ENCODE results near the gene CASP2.

The CASP2 gene

DNA sequence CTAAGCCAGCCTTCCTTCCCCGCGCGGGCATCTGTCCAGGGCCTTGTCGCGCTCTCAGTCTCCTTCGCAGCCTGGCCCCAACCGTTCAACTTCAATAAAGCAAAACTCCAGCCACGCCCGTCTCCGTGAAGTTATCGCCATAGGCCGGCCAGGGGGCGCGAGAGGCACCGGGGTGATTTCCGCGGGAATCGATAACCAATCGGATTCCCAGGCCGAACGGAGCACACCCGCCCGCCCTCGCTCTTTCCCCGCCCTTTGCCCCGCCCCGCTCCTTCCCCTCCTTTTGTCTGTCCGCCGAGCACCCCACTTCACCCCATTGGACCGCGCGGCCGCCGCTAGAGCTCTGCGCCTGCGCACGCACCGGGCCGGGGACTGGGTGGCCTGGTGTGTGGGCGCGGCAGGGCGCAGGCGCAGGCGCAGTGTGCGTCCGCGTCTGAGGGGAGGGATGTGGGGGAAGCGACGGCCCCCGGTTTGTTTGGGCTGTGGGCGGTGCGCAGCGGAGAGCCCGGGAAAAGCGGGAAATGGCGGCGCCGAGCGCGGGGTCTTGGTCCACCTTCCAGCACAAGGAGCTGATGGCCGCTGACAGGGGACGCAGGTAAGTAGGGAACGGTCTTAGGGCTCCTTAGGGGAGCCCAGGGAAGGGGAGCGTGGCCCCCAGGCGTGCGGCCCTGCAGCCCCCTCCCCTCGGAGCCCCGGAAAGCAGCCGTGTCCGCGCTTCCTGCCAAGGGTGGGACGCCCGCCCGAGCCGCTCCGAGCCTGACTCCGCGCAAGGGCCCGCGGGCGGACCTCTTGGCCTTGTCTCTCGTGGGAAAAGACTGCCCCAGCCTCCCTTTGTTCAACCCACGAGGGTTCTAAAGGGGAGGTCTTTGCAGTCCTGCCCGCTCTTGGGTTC lies at the start of gene CASP2:
CASP2 (plus strand) TSS at position 417 of the 892 bp plus-strand sequence; CDS start at position 522, 105 bp downstream.
- DNase-seq (ENCODE audit: low read depth, low spot score): peak; percentile 97

DNA sequence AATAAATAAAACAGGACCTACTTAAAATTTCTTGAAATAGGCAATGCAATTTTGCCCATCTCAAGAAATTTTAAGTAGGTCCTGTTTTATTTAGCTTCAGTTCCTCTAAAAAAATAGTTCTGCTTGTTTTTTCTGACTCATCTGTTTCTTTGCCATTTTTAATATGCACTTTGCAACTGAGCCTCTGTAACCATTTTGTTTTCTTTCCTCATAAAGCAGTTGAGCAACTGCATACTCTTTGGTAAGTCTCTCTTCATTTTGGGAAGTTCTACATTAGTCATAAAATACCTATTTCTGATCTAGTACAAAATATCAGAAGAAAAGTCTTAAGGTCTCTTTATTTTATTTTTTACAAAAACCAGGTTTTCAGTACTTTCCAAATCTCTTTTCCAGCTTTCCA lies 48.3 kb upstream of the CASP2 start:
- DNase-seq (ENCODE audit: low read depth, low spot score): no peak

DNA sequence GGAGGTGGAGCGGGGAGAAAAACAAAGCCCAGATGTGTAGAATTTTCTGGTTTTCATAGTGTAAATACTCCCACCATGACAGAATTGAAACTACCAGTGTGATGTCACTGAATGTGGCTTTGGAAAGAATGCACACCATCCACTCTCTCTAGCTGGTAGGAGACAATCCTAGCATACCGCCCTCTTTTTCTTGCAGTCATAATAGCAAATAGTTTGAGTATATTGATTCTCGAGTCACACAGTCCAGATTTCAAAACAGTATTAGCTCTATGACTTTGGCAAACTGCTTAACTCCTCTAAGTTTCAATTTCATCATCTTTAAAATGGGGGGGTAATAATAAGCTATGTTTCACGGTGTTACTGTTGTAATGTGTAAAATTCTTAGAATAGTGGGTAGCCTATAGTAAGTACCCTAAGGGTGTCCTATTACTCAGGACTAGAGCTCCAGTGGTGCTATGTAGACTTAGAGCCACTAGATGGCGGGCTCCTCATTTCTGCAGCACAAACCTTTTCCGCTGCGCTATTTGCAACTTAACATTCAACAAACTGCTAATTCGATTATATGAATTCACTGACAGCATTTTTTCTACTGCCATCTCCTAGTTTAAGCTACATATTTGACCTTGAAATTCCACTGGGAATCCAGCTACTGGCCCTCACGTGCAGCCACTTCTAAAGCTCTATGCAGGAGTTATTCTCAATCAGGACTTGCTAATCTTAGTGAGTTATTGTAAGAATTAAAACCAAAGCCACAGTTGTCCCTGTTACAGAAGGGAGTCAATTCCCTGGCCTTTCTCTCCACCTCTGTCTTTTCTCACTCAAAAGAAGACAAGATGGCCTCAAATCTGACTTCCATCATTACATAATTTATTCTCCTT lies 47.6 kb upstream of the CASP2 start:
- peak; percentile 45 for DNase-seq (ENCODE audit: low read depth, low spot score)

DNA sequence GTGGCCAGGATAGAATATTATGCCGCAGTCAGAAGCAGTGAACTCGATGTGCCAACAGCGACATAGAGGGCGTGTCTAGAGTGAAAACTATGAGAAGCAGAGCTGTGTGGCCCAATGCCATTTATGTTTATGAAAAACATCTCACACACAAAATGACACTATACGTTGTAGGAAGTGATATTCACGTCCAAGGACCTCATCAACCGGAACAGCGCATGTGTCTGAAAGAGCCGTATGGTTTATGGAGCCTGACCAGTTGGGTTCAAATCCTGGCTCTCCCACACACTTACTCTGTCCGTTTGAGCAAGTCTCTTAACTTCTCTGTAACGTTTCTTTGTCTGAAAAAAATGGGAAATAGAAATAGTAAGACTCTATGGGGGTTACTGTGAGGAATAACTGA lies 45.8 kb upstream of the CASP2 start:
- no peak for DNase-seq (ENCODE audit: low read depth, low spot score)

DNA sequence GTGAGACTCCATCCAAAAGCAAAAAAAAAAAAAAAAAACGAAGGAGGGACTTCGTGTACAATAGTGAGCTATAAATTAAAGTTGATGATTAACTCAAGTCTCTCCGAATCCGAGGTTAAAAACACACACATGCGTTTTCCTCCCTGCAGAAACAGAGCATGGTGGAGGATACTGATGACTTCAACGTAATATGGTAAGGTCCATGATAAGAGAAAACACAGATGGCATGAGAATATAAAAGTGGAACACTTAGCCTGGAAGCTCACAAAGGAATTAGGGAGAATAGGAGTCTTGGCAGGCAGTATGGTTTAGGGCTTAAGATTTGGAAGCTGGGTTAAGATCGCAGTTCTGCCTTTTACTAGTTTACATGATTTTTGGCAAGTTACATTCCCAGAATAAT lies 45.0 kb upstream of the CASP2 start:
- DNase-seq (ENCODE audit: low read depth, low spot score): no peak

DNA sequence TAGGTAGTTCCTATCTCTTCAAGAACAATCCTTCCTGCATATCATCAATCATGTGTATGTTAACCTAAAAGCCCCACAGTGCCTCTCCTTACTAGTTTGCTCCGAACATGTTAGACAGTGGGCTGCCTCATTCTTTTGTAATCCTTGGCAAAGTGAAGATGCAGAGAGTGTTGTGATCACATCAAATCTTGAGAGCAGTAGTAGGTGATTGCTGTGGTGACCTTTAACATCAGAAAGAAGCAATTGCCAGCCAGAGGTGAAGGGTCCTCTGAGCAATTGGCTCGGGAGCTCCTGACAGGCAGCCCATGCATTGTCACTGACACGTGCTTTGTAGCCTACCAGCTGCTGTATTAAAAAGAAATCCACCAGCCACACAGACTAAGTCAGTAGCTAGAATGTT lies 44.5 kb upstream of the CASP2 start:
- DNase-seq (ENCODE audit: low read depth, low spot score): no peak

DNA sequence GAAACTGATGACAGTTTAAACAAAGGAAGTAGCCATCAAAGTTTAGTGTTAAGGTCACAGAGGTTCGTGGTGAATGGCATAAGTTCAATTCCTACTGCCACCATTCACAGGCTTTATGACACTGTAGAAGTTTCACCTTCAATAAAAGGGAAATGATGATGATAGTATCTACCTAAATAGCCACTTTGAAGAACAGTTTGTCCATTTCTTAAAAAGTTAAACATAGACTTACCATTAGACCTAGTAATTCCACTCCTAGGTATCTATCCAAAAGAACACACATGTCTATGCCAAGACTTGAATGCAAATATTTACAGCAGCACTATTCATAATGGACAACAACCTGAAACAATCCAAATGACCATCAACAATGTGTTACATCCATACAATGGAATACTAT lies 43.8 kb upstream of the CASP2 start:
- no peak for DNase-seq (ENCODE audit: low read depth, low spot score)

DNA sequence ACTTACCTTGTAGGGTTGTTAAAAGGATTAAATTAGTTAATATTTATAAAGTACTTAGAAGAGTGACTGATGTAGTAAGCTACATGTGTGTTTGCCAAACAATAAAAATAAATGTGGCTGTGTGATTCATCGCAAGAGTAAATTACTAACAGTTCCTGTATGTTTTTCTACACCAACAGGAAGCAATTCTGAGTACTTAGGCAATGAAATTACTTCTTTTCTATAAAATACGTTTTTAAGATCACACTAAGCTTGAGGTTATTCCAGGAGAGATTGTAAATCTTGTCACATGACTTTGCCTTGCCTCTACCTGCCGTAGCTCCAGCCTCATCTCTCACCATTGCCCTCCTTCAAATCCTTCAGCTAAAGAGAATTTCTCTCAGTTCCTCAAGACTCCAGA lies 43.0 kb upstream of the CASP2 start:
- no peak for DNase-seq (ENCODE audit: low read depth, low spot score)

DNA sequence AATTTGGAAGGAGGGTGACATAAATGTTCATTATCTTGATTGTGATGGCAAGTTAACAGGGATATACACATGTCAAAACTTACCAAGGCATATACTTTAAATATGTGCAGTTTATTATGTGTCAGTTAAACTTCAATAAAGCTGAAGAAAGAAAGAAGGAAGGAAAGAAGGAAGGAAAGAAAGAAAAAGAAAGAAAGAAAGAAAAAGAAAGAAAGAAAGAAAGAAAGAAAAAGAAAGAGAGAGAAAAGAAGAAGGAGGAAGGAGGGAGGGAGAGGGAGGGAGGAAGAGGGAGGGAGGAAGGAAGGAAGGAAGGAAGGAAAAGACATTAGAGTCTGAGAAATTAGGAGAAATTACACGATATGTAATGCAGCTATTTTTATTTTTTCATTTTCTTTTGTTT lies 40.8 kb upstream of the CASP2 start:
- no peak for DNase-seq (ENCODE audit: low read depth, low spot score)

DNA sequence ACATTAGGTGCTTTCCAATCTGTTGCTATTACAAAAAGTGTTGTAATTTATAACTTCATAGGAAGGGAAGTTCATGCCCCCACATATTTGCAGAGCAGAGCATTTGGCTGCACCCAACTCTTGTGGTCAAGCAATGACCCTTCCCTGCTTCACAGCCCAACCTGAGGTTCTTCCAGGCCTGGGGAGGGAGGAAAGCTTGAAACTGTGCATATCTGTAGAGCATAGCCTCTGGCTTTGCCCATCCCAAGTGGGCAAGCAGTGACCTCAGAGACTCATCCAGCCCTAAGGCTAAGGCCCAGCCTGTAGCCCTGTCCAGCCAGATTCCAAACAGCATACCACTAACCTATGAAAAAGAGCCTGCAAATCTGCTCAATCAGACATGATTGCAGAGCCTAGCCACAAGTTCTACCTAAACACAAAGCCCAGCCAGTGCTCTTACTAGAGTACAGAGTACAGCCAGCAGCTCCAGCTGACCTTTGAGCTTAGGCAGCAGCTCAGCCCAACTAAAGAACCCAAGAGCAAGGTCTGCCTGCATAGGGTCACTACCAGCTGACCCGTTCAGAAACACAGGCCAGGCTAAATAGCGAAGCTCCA lies 39.3 kb upstream of the CASP2 start:
- no peak for DNase-seq (ENCODE audit: low read depth, low spot score)

DNA sequence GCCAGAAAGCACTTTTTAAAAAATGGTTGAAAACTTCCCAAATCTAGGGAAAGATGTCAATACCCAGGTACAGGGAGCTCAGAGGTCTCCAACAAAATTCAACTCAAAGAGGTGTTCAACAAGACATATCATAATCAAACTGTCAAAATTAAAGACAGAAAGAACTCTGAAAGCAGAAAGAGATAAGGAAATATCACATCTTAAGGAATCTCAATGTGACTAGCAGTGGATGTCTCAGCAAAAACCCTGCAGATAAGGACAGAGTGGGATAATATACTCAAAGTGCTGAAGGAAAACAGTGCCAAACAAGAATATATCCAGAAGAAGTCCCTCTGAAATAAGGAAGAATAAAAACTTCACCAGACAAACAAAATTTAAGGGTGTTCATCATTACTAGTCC lies 38.0 kb upstream of the CASP2 start:
- DNase-seq (ENCODE audit: low read depth, low spot score): no peak

DNA sequence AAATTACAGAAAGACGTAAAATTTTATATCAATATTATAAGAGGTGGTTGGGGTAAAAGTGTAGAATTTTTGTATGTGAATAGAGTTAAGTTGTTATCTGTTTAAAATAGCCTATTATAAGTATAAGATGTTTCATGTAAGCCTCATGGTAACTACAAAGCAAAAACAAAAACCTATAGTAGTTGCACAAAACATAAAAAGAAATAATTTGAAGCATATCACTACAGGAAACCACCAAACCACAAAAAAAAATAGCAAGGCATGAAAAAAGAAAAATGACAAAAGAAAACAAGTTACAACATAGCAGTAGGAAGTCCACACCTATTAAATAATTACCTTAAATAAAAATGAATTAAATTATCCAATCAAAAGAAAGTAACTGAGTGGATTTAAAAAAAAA lies 37.3 kb upstream of the CASP2 start:
- DNase-seq (ENCODE audit: low read depth, low spot score): no peak

DNA sequence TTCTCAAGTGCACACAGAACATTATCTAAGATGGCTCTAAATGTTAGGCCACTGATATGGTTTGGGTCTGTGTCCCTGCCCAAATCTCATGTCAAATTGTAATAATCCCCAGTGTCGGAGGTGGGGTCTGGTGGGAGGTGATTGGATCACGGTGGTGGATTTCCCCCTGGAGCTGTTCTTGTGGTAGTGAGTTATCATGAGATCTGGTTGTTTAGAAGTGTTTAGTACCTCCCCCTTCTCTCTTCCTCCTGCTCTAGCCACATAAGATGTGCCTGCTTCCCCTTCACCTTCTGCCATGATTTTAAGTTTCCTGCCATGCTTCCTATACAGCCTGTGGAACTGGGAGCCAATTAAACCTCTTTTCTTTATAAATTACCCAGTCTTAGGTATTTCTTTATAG lies 36.1 kb upstream of the CASP2 start:
- no peak for DNase-seq (ENCODE audit: low read depth, low spot score)

DNA sequence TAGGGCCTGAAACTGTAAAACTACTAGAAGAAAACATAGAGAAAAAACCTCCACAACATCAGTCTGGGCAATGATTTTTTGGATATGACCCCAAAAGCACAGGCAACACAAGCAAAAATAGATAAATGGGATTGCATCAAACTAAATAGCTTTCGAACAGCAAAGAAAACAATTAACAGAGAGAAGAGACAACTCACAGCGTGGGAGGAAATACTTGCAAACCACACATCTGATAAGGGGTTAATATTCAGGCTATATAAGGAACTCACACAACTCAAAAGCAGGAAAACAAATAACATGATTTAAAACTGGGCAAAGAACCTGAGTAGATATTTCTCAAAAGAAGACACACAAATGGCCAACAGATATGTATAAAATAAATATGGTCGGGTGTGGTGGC lies 32.6 kb upstream of the CASP2 start:
- no peak for DNase-seq (ENCODE audit: low read depth, low spot score)

DNA sequence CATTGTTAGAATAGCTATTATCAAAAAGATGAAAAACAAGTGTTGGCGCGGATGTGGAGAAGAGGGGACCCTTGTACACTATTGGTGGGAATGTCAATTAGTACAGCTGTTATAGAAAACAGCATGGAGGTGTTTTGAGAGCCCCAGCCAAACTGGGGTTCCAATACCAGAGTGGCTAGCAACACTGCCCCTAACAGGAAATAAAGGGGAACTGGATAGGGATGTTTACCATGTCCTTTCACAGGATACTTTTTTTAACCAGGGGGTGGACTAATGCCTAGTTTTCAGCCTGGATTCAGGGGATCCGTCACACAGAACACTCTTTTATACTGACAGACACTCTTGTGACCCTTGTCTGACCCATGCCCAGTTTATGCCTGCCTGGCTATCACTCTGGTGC lies 31.8 kb upstream of the CASP2 start:
- DNase-seq (ENCODE audit: low read depth, low spot score): no peak

DNA sequence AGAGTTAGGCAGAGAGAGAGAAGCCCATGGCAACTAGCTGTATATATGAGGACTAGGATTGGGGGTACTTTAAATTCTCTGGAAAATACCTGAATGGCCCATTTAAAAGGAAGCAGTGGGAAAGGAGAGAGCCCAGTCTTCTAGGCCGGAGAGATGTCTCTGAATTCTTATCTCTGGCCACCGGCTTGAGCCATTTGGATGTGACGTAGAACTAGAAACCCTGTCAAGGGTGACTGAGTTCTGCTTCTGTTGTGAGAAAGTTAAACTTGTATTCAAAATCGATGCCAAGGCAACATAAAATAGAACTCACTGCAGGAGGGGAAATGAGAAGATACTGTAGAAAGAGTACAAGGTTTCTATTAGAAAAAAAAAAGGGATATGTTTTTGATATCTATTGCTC lies 31.2 kb upstream of the CASP2 start:
- DNase-seq (ENCODE audit: low read depth, low spot score): no peak

DNA sequence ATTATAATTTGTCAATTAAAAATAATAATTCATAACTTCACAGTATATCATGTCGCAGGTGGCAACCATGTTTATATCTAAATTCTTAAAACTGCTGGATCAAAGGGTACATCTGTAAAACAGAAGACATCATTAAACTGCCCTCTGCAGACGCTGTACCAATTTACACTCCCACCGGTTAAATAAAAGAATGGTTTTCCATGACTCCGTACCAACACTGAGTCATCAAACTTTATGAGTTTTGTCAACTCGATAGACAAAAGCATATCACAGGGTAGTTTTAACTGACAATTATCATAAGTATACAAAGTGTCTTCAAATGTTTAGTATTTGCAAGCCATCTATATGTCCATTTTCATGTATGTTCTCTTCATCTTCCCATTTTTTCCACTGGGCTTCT lies 30.6 kb upstream of the CASP2 start:
- no peak for DNase-seq (ENCODE audit: low read depth, low spot score)

DNA sequence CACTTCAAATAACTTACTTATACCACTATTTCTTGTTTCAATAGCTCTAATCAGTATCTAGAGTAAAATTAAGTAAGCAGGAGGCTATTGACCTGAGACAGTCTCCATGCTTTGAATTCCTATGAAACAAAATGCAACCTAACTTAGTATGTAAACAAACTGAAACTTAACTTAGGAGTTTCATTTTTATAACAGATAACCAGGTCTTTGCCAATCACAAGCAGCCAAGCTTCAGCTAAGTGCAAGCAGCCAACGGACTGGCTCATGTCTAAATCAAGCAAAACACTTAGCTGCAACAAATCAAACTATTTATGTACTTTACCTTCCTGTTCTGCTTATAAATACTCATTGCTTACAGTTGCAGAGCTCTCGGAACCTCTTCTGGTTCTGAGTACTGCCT lies 29.3 kb upstream of the CASP2 start:
- no peak for DNase-seq (ENCODE audit: low read depth, low spot score)

DNA sequence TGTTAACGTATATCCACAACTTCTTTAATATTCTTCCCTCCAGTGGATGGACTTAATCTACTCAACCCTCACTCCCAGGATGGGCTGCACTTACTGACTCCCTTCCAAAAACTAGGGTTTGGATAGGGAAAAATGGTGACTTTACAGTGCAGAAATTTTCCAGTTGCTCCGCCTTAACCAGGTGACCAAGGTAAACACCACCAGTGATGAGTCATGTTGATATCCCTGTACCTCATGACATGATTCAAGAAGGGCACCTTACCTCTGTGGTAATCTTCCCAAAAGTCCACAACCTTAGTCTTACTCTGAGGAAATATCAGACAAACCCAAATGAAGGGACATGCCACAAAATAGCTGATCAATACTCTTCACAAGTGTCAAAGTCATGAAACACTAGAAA lies 28.4 kb upstream of the CASP2 start:
- no peak for DNase-seq (ENCODE audit: low read depth, low spot score)

DNA sequence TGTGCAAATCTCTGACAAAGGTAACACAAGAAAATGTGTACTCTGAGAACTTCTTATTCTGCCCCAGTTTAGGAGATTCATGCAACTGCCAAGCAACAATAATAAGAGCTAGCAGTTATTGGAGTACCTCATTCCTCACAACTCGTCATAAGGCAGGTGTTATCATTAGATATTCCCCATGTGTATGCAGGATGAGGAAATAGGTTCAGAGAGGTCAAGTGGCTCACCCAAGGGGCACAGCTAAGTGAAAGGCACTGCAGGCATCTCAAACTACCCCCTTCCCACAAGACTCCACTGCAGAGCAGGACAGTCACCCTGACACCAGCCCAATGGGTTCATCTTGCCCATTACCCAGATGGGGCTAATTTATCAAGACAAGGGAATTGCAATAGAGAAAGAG lies 26.2 kb upstream of the CASP2 start:
- DNase-seq (ENCODE audit: low read depth, low spot score): no peak

DNA sequence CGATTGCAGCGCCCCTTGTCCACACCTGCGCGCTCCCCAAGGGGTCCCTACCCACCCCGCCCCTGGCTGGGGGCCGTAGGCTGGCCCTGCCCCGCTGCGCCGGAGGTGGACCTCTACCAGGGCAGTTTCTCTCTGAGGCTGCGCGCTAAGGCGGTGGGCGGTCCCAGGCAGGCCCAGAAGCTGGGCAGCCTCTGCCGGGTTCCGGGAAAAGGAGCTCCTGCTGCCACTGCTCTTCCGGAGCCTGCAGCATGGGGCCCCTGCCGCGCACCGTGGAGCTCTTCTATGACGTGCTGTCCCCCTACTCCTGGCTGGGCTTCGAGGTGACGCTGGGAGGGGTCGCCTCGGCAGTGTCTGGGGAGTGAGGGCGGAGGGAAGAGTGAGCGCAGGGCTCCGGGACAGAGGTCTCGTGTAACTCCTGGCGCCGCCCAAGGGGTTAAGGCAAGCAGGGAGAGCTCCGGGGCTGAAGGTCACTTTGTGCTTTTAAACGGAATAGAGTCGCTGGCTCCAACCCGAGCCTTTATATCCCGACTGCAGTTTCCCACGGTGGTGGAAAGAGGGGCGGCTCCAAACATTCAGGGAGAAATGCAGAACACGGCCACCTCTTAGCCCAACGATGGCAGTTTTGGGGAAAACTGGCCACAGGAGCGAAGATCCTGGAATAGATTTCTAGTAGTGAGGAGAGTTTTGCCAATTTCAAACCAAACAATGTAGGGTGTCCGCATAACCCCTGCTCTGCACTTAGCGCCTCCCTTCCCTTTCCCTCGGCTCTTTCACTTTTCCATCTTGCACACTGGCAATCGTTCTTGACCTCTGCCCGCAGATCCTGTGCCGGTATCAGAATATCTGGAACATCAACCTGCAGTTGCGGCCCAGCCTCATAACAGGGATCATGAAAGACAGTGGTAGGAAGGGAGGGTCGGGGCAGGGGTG lies 24.6 kb upstream of the CASP2 start, which contains the start of gene GSTK1:
GSTK1 (plus strand) TSS at position 176 of the 930 bp plus-strand sequence; CDS start at position 249, 73 bp downstream.
- DNase-seq (ENCODE audit: low read depth, low spot score): peak; percentile 66
